AG09309 (cell line): Measurements from ENCODE around the gene SUPT3H.

Experiments used
- DNase-seq: peaks from one replicate; pipeline ENCODE4 v3.0.0-alpha.2; 2010; ENCODE audit warnings: low read depth
- H3K4me3 ChIP-seq: 2 replicates; pipeline ENCODE4 v1.5.1; 2011; ENCODE audit warnings: mild to moderate bottlenecking, low read depth, low read length, moderate library complexity; ENCODE audit not compliant: control insufficient read depth
- CTCF ChIP-seq: IDR thresholded peaks from 2 replicates; pipeline ENCODE4 v1.5.1; 2011; ENCODE audit warnings: mild to moderate bottlenecking, low read depth, low read length, inconsistent platforms; ENCODE audit not compliant: insufficient read depth, control insufficient read depth; ENCODE audit errors: missing control alignments

Gene SUPT3H

DNA sequence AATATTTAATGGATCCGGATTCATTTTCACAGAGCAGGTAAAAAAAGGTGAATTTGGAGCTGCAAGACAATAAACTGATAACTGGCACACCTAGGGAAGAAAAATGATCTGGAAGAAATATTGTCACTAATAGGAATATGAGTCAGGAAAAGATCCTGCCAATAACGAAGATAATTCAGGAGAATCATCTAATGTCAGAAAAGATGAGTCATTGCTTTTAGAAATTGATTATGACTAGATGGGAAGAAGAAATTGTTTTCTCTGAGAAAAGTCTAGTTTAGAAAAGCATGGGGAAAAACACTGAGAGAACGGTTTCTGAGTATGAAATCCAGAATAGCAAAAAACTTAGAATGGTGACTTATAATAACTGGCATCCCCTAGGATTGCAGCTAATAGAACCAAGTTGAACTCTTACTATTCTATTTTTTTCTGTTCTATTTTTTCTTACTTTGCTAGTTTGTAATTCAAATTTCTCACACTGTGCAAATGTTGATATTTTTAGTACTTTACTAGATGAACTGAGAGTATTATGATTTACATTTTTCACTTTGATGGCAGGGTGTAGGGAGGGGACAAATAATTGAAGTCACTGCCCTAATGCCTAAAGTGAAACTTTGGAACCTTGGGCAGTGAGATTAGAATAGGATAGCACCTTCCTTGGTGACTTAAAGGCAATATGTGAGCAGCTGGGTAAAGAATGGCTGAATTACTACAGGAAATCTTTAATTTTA lies 38.2 kb upstream of the SUPT3H start:
- H3K4me3 ChIP-seq: no peak overlapping the region
- no peak for DNase-seq
- no peak for TF ChIP-seq CTCF

- DNase-seq: no peak
- no peak overlapping the region for H3K4me3 ChIP-seq
- TF ChIP-seq CTCF: no peak
Measured at GRCh38 chr6:45415315-45415714, 37.6 kb upstream of the SUPT3H start.

DNA sequence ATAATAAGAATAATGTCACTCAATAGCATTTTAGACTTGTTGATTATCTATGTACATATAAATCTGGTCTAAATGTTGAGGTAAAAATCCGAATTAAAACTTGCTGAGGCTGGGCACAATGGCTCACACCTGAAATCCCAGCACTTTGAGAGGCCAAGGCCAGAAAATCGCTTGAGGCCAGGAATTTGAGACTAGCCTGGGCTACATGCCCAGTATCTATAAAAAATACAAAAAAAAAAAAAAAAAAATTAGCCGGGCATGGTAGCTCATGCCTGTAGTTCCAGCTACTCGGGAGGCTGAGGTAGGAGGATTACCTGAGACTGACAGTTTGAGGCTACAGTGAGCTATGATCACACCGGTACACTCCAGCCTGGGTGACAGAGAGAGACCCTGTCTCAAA lies 34.2 kb upstream of the SUPT3H start:
- DNase-seq: no peak
- TF ChIP-seq CTCF: no peak
- H3K4me3 ChIP-seq: no peak overlapping the region

DNA sequence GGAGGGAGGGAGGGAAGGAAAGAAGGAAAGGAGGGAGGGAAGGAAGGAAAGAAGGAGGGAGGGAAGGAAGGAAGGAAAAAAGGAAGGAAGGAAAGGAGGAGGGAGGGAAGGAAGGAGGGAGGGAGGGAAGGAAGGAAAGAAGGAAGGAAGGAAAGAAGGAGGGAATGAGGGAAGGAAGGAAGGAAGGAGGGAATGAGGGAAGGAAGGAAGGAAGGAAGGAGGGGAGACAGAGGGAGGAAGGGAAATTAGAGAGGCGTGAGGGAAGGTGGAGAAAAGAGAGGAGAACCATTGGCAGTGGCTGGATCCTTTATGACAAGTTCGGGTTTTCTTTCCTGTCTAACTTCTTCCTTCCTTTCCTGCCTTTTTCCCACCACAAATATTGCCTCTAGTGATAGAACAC lies 22.3 kb upstream of the SUPT3H start:
- no peak overlapping the region for H3K4me3 ChIP-seq
- no peak for DNase-seq
- TF ChIP-seq CTCF: no peak

- no peak for TF ChIP-seq CTCF
- H3K4me3 ChIP-seq: no peak overlapping the region
- no peak for DNase-seq
Measured at GRCh38 chr6:45398075-45398813, 20.5 kb upstream of the SUPT3H start.

- no peak for DNase-seq
- no peak for TF ChIP-seq CTCF
- H3K4me3 ChIP-seq: no peak overlapping the region
Measured at GRCh38 chr6:45394586-45395095, 16.9 kb upstream of the SUPT3H start.
